ENCODE measurements around the gene FXYD4.

DNA sequence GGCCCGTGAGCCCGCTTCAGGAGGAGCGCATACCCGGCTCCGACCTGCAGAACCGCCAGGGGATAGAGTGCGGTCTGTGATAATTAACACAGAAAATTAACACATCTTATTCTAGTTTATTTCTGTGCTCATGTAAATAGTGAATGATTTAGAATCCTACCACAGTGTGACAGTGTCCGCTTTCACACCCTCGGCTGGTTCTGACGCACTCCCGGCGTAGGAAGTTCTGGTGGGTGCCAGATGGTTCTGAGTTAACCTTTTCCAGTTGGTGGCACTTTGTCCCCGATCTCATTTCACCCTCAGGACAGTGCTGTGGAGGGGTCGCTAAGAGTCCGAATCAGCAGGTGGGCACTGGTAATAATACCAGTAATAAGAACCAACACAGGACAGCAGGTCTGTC is 28.3 kb upstream of the FXYD4 start:
- TF ChIP-seq SP1 (CRISPR knock-in tag; conservative IDR thresholded peaks at IDR 0.05): no peak
- TF ChIP-seq, protein P1, sequence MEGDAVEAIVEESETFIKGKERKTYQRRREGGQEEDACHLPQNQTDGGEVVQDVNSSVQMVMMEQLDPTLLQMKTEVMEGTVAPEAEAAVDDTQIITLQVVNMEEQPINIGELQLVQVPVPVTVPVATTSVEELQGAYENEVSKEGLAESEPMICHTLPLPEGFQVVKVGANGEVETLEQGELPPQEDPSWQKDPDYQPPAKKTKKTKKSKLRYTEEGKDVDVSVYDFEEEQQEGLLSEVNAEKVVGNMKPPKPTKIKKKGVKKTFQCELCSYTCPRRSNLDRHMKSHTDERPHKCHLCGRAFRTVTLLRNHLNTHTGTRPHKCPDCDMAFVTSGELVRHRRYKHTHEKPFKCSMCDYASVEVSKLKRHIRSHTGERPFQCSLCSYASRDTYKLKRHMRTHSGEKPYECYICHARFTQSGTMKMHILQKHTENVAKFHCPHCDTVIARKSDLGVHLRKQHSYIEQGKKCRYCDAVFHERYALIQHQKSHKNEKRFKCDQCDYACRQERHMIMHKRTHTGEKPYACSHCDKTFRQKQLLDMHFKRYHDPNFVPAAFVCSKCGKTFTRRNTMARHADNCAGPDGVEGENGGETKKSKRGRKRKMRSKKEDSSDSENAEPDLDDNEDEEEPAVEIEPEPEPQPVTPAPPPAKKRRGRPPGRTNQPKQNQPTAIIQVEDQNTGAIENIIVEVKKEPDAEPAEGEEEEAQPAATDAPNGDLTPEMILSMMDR (IDR thresholded peaks at IDR 0.05): no peak
- TF ChIP-seq USF2 (CRISPR knock-in tag; IDR thresholded peaks at IDR 0.05): no peak
- no peak for TF ChIP-seq PRDM15 (CRISPR knock-in tag; IDR thresholded peaks at IDR 0.05)
- TF ChIP-seq ATF2 (CRISPR knock-in tag; IDR thresholded peaks at IDR 0.05; ENCODE audit: borderline replicate concordance, low read depth): no peak
- no peak for TF ChIP-seq CDX4 (CRISPR knock-in tag; IDR thresholded peaks at IDR 0.05; ENCODE audit: borderline replicate concordance)

All from WTC11 (cell line).